GM15510 (cell line): ENCODE data around the gene SCYL2.

Experiments
- POLR2A ChIP-seq: IDR thresholded peaks from 3 replicates; pipeline ENCODE4 v1.6.1; 2011; ENCODE audit warnings: borderline replicate concordance; ENCODE audit not compliant: insufficient read length; ENCODE audit errors: extremely low read depth

The SCYL2 gene

DNA sequence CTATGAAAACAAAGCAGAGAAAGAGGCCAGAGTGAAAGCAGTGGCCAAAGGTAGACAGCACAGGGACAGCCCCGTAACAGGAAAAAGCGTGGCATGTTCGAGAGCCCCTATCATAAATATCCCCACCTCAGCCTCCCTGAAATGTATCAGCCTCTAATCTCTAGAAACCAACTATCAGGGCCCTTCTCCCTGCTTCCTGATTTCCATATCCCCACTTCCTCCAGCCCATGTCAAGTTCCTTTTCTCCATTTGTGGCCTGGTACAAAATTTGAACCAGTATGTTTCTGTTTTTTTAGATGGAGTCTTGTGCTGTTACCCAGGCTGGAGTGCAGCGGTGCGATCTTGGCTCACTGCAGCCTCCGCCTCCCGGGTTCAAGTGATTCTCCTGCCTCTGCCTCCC, 17.0 kb upstream of the SCYL2 start:
- TF ChIP-seq POLR2A, result no peak

DNA sequence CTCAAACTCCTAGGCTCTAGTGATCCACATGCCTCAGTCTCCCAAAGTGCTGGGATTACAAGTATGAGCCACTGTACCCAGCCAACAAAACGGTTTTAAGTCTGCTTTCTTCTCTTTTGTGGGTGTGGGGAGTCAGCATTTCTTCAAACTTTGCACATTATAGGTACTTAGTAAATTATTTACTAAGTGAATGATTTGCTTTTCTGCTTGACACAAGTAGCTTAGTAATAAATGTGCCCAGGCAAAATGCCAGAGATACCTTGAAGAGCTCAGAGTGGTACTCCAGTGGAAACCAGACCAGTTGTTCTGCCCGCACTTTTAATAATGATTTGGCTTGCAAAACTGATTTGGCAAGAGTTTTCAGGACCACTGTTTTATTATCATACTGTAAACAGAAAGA, 15.1 kb upstream of the SCYL2 start:
- TF ChIP-seq POLR2A, result no peak

DNA sequence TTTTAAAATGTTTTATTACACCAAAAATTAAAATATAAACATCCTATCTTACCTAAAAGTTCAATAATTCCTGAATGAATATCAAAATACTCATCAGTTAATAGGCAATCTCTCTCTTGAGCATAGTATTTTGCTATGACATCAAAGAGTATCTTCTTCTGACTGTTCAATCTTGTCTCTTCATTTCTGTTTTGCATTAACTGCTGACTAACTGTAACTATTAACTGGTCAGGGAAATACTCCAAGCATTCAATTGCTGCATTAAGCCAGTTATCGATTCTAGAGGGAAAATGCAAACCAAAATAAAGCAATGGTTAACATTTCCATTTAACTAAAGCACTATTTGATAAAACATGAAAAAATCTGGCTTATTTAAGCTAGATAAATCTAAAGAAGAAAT, 13.5 kb upstream of the SCYL2 start:
- TF ChIP-seq POLR2A, result no peak

DNA sequence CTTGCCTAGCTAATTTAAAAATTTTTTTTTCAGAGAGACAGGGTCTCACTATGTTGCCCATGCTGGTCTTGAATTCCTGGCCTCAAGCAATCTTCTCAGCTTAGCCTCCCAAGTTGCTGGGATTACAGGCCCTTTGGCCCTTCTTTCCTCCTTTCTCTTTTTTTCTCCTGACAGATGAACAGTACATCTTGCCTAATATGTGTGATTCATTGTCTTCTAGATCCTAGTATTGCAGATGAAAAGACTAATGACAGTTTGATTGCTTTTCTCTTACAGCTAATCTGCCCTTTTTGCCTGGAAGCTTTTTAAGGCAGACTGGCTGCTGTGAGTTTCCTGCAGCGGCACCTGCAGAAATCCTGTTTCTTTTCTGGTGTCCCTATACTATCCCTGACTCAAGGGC, 12.1 kb upstream of the SCYL2 start:
- no peak for TF ChIP-seq POLR2A

DNA sequence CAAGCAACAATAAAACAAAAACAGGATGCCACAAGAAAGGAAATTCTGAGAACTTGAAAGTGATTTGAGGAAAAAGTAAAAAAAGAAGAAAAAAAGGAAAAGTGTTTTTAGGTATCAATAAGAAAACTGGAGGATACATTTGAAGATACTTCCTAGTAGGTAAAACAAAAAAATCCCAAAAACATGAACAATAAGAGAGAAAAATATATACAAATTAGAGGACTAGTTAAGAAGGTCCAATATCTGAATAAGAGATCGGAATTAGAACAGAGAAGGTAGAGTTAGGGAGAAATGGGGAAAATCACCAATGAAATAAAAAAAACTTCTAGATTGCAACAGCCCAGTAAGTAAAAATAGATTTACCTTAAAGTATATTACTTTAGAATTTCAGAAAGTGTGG, 8.8 kb upstream of the SCYL2 start:
- no peak for TF ChIP-seq POLR2A

DNA sequence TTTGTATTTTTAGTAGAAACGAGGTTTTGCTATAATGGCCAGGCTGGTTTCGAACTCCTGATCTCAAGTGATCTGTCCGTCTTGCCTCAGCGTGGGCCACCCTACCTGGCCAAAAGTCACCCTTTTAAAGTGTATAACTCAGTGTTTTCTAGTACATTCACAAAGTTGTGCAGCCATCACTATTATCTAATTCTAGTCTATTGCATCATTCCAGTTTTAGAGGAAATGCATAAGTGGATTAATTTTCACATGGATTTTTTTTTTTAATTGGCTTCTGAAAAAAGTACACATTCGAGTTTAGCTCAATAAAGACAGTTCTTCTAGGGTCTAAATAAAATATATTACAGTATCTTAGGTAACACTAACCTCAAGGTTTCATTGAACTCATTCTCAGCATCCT, 3.8 kb upstream of the SCYL2 start:
- TF ChIP-seq POLR2A, result no peak

DNA sequence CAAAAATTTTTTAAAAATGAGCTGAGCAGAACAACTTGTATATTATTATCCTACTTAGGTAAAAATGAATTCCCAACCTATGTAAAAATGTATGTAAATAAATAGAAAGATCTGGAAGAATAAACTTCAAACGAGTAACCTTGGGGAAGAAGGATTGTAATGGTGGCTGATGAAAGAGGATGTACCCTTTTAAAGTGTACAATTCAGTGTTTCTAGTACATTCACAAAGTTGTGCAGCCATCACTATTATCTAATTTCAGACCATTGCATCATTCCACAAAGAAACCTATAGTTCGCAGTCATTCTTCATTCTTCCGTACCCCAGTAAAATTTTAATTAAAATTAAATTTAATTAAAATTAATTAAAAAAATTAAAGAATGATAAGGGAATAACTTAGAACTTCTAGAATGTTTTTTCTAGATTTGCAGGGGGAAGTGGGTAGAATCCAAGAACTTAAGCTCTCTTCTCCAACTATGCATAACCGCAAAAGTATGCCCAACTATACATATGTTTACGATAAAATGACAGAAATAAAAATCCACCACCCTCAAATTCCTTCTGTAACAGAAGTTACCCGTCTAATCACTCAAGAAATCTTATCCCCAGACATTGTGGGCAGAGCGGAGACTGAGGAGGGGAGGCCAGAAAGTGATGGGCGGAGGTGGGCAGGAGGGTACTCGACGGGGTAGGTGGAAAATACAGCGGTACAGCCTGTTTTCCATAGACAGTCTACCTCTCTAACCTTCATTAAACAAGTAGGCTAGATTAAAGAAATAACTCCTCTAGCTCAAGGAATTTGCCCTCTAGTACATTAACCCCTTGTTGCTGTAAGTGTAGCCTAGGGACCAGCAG, 1.0 kb upstream of the SCYL2 start:
- no peak for TF ChIP-seq POLR2A

DNA sequence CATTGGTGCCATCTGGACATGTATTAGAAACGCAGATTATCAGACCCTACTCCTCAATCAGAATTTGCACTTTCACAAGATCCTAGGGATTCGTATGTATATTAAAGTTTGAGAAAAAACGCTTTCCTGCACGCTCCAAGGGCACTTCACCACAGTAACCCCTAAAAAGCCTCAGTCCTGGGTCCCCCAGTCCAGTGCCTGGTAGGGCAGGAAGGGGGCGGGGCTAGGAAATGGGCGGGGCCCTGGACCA, 467 bp upstream of the SCYL2 start:
- TF ChIP-seq POLR2A, result no peak

DNA sequence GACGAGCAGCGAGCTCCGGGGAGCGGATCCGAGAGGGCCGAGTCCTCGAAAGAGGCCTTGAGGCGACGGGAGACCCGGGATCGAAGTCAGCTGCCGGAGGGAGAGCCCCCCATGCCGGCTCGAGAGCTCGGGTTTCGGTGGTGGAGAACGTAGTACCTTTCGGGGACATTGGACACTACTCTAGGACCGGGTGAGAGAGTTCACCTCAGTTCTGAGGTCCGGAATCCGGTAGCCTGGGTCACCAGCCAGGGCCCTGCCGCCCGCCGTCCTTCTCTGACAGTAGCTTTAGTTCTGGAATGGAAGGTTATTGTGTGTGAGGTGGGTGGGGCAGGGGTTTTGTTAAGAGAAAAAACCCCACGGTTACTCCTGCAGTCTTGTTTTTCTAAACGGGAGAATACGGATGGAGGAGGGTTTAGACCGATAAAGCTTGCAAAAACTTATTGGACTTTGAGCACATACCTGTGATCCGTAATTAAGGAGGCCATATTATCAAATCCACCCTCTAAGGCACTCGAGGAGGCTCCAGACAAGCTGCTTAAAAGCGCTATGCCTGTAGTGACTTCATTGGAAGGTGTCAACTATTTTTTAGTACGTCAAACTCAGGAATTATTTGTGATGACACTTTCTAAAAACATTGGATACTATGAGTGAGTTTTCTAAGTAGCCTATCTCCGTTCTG, 765 bp downstream of the SCYL2 start:
- no peak for TF ChIP-seq POLR2A

DNA sequence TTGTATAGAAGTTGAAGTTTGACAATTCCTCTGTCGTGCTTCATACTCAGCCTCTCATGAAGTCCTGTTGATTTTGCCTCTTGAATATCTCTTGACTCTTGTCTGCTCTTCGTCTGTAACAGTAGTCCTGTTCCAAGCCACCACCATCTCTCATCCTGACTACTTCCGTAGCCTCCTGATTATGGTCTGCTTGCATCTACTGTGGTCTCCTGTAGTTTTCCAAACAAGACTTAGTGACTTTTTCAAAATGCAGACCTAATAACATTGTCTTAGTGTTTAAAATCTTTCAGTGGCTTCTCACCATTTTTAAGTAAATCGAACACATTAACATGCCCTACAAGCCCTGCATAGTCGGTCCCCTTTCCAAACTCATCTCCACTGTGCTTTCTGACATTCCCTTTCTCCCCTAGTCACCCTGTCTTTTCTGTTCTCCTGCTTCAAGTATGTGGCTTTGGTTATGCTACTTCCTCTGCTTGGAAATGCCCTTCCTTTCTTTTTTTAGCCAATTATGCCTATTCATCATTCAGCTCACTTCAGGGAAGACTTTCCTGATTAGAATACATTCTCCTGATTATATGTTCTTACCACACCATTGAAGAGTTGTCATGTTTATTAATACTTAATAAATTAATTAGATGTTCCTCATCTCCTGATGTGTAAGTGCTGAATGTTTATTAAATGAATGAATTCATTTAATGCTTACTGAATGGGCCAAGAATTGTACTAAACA, 2.0 kb downstream of the SCYL2 start:
- TF ChIP-seq POLR2A, result no peak

DNA sequence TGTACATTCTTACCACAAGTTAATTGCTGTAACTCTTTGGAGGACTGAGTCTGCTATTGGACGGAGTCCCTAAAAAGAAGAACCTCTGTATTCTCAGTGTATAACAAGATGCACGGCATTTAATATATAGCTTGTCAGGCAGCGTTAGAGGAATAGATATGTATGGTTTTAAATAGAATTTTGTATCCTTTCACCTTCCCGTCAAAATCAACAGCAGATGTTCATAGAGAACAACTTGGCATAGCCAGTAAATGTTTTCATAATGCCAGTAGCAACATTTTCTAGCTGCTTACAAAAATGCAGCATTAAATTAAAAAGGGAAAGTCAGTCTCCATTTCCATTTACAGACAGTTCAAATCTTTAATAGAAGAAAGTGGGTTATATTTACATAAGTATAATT, 6.8 kb downstream of the SCYL2 start:
- no peak for TF ChIP-seq POLR2A

DNA sequence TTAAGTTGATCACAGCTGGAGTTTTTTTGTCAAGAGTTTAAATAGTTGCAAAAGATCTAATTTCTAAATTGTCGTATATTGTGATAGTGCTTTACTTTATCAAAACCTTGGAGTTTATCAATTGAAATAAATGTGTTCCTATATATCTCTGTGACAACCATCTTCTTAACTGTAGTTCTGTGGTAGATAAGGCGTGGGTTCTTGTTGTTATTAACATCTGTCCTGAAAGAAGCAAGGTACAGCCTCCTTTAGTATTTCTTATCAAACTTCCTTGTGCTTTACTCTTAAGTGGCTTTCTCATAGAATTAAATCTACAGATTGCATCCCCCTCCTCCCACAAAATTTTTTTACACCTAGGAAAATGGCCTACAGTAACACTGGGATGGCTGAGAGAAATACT, 7.3 kb downstream of the SCYL2 start:
- no peak for TF ChIP-seq POLR2A

DNA sequence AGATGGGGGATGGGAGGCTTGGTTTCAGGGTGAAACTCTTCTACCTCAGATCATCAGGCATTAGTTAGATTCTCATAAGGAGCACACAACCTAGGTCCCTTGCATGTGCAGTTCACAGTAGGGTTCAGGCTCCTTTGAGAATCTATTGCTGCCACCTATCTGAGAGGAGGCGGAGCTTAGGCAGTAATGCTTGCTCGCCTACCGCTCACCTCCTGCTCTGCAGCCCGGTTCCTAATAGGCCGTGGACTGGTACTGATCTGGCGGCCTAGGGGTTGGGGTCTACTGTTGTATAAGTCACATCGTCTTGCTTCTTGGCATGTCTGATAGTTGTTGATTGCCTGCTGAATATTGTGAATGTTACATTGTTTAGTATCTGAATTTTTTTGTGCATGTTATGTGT, 12.2 kb downstream of the SCYL2 start:
- TF ChIP-seq POLR2A, result no peak

DNA sequence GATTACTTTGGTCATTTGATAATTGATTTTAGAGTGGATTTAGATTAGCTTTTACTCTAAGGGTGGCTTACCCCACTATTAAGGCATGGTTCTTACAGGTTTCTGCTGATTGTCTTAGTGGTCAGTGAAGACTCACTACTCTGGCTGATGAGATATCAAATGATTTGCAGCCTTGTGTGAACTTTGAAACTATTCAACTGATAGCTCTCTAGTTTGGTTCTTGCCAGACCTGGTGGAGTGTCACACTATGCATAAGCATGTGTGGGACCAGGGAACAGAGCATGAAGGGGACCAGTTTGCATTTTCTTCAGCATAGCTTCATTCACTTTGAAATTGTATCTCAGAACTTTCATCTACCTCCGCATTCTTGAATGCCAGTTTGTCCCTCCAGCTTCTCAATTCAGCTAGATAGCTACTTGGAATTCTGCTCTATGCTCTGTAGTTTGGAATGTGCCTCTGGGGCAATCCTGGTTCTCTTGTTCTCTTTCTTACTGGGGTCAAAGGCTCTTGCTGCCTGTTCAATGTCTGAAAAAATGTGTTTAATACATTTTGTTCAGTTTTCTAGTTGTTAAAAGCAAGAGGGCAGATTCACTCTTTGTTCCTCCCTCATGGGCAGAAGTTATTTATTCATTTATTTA, 12.7 kb downstream of the SCYL2 start:
- no peak for TF ChIP-seq POLR2A

DNA sequence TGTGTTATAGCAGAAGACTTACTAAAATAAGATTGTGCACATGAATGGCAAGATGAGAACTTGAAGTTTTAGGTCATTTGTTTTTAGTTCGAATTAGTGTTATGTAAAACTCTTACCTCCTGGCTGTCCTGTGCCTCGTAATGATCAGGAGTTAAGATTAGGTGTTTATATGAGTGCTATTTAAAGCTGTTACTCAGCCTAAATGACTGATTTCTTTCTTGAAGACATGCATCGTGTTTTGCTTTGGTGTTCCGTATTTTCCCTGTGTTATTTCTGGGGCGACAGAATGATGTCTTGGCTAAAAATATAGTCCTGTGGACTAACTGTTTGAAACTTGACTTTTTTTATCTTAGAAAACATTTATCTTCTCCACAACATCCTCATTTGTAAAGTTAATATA, 22.1 kb downstream of the SCYL2 start:
- TF ChIP-seq POLR2A, result no peak

DNA sequence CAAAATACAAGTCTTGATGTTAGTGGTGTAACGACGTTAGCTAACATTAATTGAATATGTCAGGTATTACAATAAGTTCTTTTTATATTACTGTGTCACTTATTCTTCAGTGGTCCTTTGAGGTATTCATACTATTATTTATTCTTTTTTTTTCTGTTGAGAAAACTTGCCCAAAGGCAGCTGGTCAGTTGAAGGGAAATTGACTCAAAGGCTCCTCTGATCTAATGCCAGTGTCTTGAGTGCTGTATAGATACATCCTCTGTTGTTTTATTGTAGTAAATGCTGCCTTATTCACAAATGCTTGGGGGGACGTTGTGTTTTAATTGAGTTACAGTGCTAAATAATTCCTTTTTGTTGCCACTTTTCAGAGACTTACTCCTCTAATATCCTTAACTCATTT, 23.0 kb downstream of the SCYL2 start:
- no peak for TF ChIP-seq POLR2A

DNA sequence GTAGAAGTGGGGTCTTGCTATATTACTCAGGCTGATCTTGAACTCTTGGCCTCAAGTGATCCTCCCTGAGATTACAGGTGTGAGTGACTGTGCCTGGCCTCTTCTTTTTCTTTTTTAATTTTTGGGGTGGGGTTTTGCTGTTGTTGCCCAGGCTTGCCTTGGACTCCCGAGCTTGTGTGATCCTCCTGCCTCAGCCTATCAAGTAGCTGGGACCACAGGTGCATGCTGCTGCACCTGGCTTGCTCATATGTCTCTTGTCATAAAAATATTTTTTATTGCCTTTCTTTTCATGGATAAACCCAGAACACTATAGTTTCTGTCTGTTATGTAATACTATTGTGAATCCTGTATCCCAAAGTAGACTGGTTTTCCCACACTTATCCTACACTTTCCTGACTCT, 26.0 kb downstream of the SCYL2 start:
- TF ChIP-seq POLR2A, result no peak
